Measurements from ENCODE around the gene RNF26. TPM values are rescaled to one million over a fixed set of nuclear protein-coding genes. Genes with fewer than 3 reads are reported as not detected.
A peak's percentile ranks its signal among the peaks of the same experiment; 100 is the strongest.

RNF26 gene
- total RNA-seq, 5 donors from 2014 or later (not counting 1 experiment from before 2014, with no cell fraction given): 18.4 to 21.4 (median 20.3) TPM

GRCh38 chr11:119367661-119368120, 33.4 kb downstream of the RNF26 start:
- Histone ChIP-seq H3K27me3 (replicated peaks in 1 of 2; ENCODE audit: control insufficient read depth in 2 of 2, extremely low read depth in 1 of 2, insufficient read depth in 2 of 2, low read length in 1 of 2) (peaks cover 10 to 76% of the 10 kb centered on the region in 2 experiments), H3K4me3 (ENCODE audit: control insufficient read depth in 1 of 2, extremely low read depth in 1 of 2, low read length in 1 of 2) (no peak overlapping the region), H3K9me3 (no peaks in the 10 kb centered on the region), H3K27ac (ENCODE audit: low read length) (no peak overlapping the region), H3K4me1 (ENCODE audit: control insufficient read depth in 1 of 2, extremely low read depth in 1 of 2, insufficient read depth in 2 of 2, low read length in 2 of 2) (peaks cover 0 to 24% of the 10 kb centered on the region in 2 experiments), H3K36me3 (ENCODE audit: control insufficient read depth in 2 of 2, extremely low read depth in 1 of 2, insufficient read depth in 1 of 2, low read length in 1 of 2) (no peaks in the 10 kb centered on the region)
- no peak overlapping the region for H3K4me3 Mint-ChIP-seq
- no peaks in the 10 kb centered on the region for H3K36me3 Mint-ChIP-seq
- peaks cover 43 to 61% of the 10 kb centered on the region in 2 donors for H3K27me3 Mint-ChIP-seq
- no peak for ATAC-seq (replicated peaks in 1 of 4)
- DNase-seq: no peak
- H3K4me1 Mint-ChIP-seq: peaks cover 8 to 13% (median 11%) of the 10 kb centered on the region in 3 donors
- ChIA-PET POLR2A (interaction anchor here in 1 of 2 donors (0.5 to 0.6 kb wide), 2 partner anchors 19 to 820 kb away, joined by 3 to 9 read pairs; no protein-coding TSS in a partner anchor), CTCF (interaction anchor here in 1 of 2 donors (1.1 to 1.3 kb wide), 2 partner anchors 9 to 12 kb away, joined by 3 read pairs; no protein-coding TSS in a partner anchor)
- 72% methylated on average over 6 of the region's 9 CpGs for WGBS (ENCODE audit: insufficient coverage)
- no peak overlapping the region for H3K27ac Mint-ChIP-seq
- no peaks in the 10 kb centered on the region for H3K9me3 Mint-ChIP-seq

GRCh38 chr11:119368121-119369034, 34.1 kb downstream of the RNF26 start:
- no peak overlapping the region for H3K4me3 ChIP-seq (ENCODE audit: control insufficient read depth in 1 of 2, extremely low read depth in 1 of 2, low read length in 1 of 2)
- no peaks in the 10 kb centered on the region for H3K36me3 Mint-ChIP-seq
- CTCF ChIA-PET: interaction anchor here (0.8 to 1.3 kb wide), 2 partner anchors 12 to 104 kb away, joined by 3 read pairs; no protein-coding TSS in a partner anchor
- peaks cover 7 to 76% of the 10 kb centered on the region in 2 experiments for H3K27me3 ChIP-seq (replicated peaks in 1 of 2; ENCODE audit: control insufficient read depth in 2 of 2, extremely low read depth in 1 of 2, insufficient read depth in 2 of 2, low read length in 1 of 2)
- H3K9me3 ChIP-seq: no peaks in the 10 kb centered on the region
- no peak for DNase-seq
- H3K36me3 ChIP-seq (ENCODE audit: control insufficient read depth in 2 of 2, extremely low read depth in 1 of 2, insufficient read depth in 1 of 2, low read length in 1 of 2): no peaks in the 10 kb centered on the region
- no peak overlapping the region for H3K27ac Mint-ChIP-seq
- H3K27me3 Mint-ChIP-seq: peaks cover 43 to 58% of the 10 kb centered on the region in 2 donors
- no peaks in the 10 kb centered on the region for H3K9me3 Mint-ChIP-seq
- no peak overlapping the region for H3K4me3 Mint-ChIP-seq
- 74% methylated on average over 14 of the region's 17 CpGs for WGBS (ENCODE audit: insufficient coverage)
- POLR2A ChIA-PET: interaction anchor here in 1 of 2 donors (0.5 kb wide), 1 partner anchor 820 kb away, joined by 9 read pairs; no protein-coding TSS in a partner anchor
- no peak for ATAC-seq (replicated peaks in 1 of 4)
- no peak overlapping the region for H3K27ac ChIP-seq (ENCODE audit: low read length)
- H3K4me1 ChIP-seq (ENCODE audit: control insufficient read depth in 1 of 2, extremely low read depth in 1 of 2, insufficient read depth in 2 of 2, low read length in 2 of 2): peaks cover 0 to 24% of the 10 kb centered on the region in 2 experiments
- H3K4me1 Mint-ChIP-seq: peaks cover 10 to 12% (median 11%) of the 10 kb centered on the region in 3 donors

- ChIA-PET POLR2A (interaction anchor here in 1 of 2 donors (0.6 kb wide), 1 partner anchor 13 kb away, joined by 3 read pairs; no protein-coding TSS in a partner anchor), CTCF (interaction anchor here in 1 of 2 donors (1.7 kb wide), 1 partner anchor 12 kb away, joined by 6 read pairs; the partner anchor contains the start of gene USP2)
- H3K4me3 Mint-ChIP-seq: no peak overlapping the region
- no peak for DNase-seq
- ATAC-seq (replicated peaks in 1 of 4): no peak
- no peaks in the 10 kb centered on the region for H3K9me3 Mint-ChIP-seq
- H3K27me3 Mint-ChIP-seq: peaks cover 43 to 57% of the 10 kb centered on the region in 2 donors
- Histone ChIP-seq H3K27me3 (replicated peaks in 1 of 2; ENCODE audit: control insufficient read depth in 2 of 2, extremely low read depth in 1 of 2, insufficient read depth in 2 of 2, low read length in 1 of 2) (peaks cover 7 to 75% of the 10 kb centered on the region in 2 experiments), H3K4me3 (ENCODE audit: control insufficient read depth in 1 of 2, extremely low read depth in 1 of 2, low read length in 1 of 2) (no peak overlapping the region), H3K36me3 (ENCODE audit: control insufficient read depth in 2 of 2, extremely low read depth in 1 of 2, insufficient read depth in 1 of 2, low read length in 1 of 2) (no peaks in the 10 kb centered on the region), H3K4me1 (ENCODE audit: control insufficient read depth in 1 of 2, extremely low read depth in 1 of 2, insufficient read depth in 2 of 2, low read length in 2 of 2) (peaks cover 0 to 27% of the 10 kb centered on the region in 2 experiments), H3K27ac (ENCODE audit: low read length) (no peak overlapping the region), H3K9me3 (no peaks in the 10 kb centered on the region)
- H3K4me1 Mint-ChIP-seq: peaks cover 14 to 21% (median 18%) of the 10 kb centered on the region in 3 donors
- H3K27ac Mint-ChIP-seq: no peak overlapping the region
- H3K36me3 Mint-ChIP-seq: no peaks in the 10 kb centered on the region
- WGBS (ENCODE audit: insufficient coverage): 87% methylated on average over 9 of the region's 13 CpGs
These were observed 35.0 kb downstream of the RNF26 start for GRCh38 chr11:119369132-119369925.

DNA sequence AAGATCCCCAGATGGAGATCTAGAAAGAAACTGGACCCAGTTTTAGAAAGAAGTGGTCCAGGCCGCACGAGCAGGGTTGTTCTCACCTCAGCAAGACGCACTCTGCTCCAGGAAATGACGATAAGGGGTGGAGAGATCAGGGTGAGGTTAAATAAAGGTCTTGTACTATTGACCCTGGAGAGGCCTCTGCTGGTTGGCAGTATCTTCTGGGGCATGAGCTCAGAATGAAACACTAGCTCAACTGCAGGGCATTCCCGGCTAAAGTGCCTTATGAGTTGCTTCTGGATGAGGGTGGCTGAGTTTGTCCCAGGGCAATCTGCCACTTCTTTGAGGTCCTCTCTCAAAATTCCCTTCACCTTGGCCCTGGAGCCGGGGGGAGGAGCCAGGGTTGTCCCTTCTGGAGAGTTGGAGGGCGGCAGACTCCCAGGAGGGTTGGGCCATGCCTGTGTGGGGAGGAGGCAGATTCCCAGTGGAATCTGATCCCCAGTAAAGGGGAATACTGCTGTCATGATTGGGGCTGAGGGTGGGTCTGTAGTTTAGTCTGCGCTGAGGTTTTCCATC, 36.2 kb downstream of the RNF26 start:
- Mint-ChIP-seq H3K4me1 (peaks cover 6 to 14% (median 12%) of the 10 kb centered on the region in 3 donors), H3K36me3 (no peaks in the 10 kb centered on the region), H3K4me3 (no peak overlapping the region), H3K9me3 (no peaks in the 10 kb centered on the region), H3K27me3 (peaks cover 31 to 44% of the 10 kb centered on the region in 2 donors), H3K27ac (no peak overlapping the region)
- 81% methylated on average over 7 of the region's 8 CpGs for WGBS (ENCODE audit: insufficient coverage)
- Histone ChIP-seq H3K27me3 (replicated peaks in 1 of 2; ENCODE audit: control insufficient read depth in 2 of 2, extremely low read depth in 1 of 2, insufficient read depth in 2 of 2, low read length in 1 of 2) (peaks cover under 1 to 67% of the 10 kb centered on the region in 2 experiments), H3K4me1 (ENCODE audit: control insufficient read depth in 1 of 2, extremely low read depth in 1 of 2, insufficient read depth in 2 of 2, low read length in 2 of 2) (peaks cover 0 to 23% of the 10 kb centered on the region in 2 experiments), H3K9me3 (no peaks in the 10 kb centered on the region), H3K27ac (ENCODE audit: low read length) (no peak overlapping the region), H3K4me3 (ENCODE audit: control insufficient read depth in 1 of 2, extremely low read depth in 1 of 2, low read length in 1 of 2) (no peak overlapping the region), H3K36me3 (ENCODE audit: control insufficient read depth in 2 of 2, extremely low read depth in 1 of 2, insufficient read depth in 1 of 2, low read length in 1 of 2) (no peaks in the 10 kb centered on the region)
- ATAC-seq (replicated peaks in 1 of 4) (peak in 2 of 4 experiments; percentile 45 to 73), DNase-seq (peak in 8 of 35 experiments; percentile 9 to 40 (median 26))
- ChIA-PET POLR2A (no interaction called here), CTCF (interaction anchor here (0.5 to 1.7 kb wide), 3 partner anchors 10 to 25 kb away, joined by 4 to 16 read pairs (median 6); partner anchors contain the start of gene USP2 (in 1 of the 2))

DNA sequence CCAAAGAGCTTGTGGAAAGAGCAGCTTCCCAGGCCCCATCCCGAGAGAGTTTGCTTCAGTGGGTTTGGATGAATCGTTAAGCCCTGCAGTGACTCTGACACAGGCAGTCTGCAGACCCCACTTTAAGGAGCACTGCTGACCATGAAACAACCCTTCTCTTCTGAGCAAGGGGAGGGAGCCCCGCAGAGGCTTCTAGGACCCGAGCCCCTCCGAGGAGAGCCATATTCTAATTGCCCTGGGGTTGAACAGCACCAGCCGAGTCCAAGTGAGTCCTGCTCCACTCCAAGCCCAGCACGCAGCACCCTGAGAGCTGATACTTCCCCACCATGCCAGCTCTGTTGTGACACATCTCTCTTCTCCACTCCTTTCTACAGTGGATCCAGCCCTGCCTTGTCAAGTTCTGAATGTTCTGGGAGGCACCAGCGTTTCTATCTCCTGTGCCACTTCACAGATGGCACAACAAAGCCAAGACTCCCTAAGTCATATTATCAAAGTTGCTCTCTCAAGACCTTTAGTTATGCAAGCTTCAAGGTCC, 36.8 kb downstream of the RNF26 start:
- H3K9me3 Mint-ChIP-seq: no peaks in the 10 kb centered on the region
- no peak for ATAC-seq (replicated peaks in 1 of 4)
- ChIA-PET CTCF (interaction anchor here (0.5 to 1.6 kb wide), 2 partner anchors 15 to 25 kb away, joined by 4 to 16 read pairs; no protein-coding TSS in a partner anchor), POLR2A (no interaction called here)
- Histone ChIP-seq H3K27ac (ENCODE audit: low read length) (no peak overlapping the region), H3K9me3 (no peaks in the 10 kb centered on the region), H3K4me3 (ENCODE audit: control insufficient read depth in 1 of 2, extremely low read depth in 1 of 2, low read length in 1 of 2) (no peak overlapping the region), H3K36me3 (ENCODE audit: control insufficient read depth in 2 of 2, extremely low read depth in 1 of 2, insufficient read depth in 1 of 2, low read length in 1 of 2) (no peaks in the 10 kb centered on the region), H3K27me3 (replicated peaks in 1 of 2; ENCODE audit: control insufficient read depth in 2 of 2, extremely low read depth in 1 of 2, insufficient read depth in 2 of 2, low read length in 1 of 2) (peaks cover 0 to 65% of the 10 kb centered on the region in 2 experiments), H3K4me1 (ENCODE audit: control insufficient read depth in 1 of 2, extremely low read depth in 1 of 2, insufficient read depth in 2 of 2, low read length in 2 of 2) (peaks cover 0 to 23% of the 10 kb centered on the region in 2 experiments)
- WGBS (ENCODE audit: insufficient coverage): 95% methylated on average over 8 of the region's 8 CpGs
- H3K36me3 Mint-ChIP-seq: no peaks in the 10 kb centered on the region
- H3K27ac Mint-ChIP-seq: no peak overlapping the region
- H3K4me3 Mint-ChIP-seq: no peak overlapping the region
- DNase-seq: no peak
- H3K27me3 Mint-ChIP-seq: peaks cover 28 to 39% of the 10 kb centered on the region in 2 donors
- peaks cover 6 to 14% (median 12%) of the 10 kb centered on the region in 3 donors for H3K4me1 Mint-ChIP-seq

Measured in T-cell (primary cell).